Midbrain (tissue), 1 donor: ENCODE results near the gene CD96.

Experiments used
- DNase-seq: peaks from one replicate; lab custom pipeline; 2025; lab: John Stamatoyannopoulos, UW

The CD96 gene

DNA sequence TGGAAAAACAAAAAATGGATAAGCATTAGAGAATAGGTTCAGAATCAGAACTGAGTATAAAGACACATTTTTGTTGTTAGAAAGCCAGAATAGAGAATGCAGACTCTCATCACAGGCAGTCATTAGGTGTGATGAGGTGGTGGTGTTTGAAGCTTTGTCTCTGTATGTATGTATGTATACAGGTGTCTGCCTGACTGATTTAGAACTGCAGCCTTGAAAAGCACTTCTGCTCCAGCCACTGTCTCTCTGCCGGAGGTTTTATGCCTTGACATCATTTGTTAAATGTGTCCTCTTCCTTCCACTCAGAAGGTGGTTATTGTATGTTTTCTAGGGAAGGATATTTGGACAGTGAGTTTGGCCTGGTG is 133.8 kb downstream of the CD96 start:
- DNase-seq: no peak

DNA sequence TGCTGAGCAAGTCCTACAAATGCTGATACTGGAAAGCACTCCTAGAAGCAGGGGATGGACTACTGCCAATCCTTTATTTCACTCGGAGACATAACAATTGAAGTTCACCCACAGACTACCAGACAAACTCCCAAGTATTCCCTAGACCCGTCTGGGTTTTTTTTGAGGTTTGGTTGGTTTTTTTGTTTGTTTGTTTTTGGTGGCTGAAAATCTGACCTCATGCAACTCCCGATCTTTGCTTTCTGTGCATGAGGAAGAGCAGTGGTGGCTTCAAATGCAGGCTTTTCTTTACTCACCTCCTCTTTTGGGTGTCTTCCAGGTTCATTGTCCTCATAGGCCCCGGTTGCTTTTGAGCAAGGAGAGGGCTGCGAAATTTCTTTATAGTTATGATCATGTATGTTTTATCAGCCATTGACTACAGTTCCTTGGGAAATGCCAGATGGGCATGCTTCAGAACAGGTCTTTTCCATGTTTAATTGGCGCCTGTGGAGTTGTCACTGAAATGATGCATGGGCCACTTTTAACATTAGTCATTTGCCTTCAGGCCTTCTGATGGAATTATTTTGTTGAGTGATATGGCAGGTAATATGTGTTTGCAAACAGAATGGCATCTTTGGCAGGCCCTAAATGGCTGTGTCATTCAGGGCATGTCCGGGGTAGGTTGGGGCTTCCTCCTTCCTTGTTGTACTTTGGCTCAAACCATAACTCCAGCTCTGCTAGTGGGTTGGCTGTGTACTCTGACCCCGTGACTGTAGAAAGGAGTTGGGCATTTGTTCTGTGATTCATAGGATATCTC is 134.4 kb downstream of the CD96 start:
- no peak for DNase-seq

DNA sequence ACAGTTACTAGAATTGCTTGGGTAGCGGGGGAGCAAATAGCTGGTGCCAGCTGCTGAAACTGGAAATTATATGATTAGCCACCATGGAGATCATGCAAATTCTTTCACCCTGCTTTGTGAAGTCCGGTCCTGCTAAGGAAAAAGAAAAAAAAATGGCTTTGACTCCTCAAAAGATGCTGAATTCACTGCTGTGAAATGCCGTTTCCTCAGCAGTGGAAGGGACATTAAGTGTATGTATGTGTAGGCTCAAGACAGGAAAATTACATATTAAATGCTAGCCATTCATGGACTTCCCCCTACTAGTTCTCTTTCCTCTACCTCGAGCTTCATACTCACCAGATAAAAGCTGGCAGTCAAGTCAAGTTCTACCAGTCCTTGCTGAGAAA is 135.0 kb downstream of the CD96 start:
- no peak for DNase-seq

DNA sequence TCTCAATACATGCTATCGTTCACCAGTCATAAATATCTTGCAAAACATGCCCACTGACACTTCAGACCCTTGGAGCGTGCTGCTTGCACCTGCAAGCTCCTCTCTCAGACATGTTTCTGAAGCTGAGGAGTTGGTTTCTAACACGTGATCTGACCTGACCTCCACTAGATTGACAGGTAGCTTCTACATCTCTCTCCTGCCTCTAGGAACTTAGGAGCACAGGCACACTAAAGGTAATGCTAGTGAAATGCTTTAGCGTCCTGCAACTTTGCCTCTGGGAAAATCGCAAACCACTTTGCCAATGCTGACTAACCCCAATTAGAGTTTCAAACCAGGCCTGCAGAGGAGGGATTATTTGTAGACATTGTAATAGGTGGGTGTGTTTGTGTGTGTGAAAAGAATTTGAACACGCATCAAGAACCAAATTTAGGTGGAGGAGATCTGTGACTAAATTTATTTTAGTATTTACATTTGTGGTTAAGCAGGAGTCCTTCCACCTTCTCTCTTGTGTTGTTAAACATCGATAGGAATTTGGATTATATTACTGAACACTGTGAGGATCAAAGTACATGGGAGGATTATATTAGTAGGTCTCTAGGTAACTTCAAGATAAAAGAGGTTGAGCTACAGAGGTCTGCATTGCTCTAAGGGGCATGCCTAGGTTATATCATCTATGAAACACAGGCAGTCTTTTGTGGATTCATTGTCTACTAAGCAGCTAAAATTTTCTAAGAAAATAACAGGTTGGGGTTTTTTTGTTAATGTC is 139.8 kb downstream of the CD96 start:
- DNase-seq: no peak

DNA sequence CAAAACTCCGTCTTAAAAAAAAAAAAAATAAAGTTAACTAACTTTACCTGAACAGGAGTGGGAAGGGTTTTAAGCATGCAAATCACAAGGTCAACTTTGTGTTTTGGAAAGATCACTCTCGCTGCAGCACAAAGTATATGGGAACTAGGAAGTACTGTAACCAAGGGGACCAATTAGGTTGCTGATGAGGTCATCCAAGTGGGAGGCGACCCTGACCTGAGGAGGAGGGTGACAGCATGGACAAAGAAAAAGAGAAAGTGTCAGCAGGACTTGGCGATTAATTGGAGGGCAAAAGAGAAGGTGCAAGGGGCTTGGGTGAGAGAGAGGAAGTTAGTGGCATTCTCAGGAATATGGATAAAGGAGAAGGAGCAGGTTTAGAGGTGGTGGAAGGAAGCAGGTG is 142.6 kb downstream of the CD96 start:
- DNase-seq: no peak

DNA sequence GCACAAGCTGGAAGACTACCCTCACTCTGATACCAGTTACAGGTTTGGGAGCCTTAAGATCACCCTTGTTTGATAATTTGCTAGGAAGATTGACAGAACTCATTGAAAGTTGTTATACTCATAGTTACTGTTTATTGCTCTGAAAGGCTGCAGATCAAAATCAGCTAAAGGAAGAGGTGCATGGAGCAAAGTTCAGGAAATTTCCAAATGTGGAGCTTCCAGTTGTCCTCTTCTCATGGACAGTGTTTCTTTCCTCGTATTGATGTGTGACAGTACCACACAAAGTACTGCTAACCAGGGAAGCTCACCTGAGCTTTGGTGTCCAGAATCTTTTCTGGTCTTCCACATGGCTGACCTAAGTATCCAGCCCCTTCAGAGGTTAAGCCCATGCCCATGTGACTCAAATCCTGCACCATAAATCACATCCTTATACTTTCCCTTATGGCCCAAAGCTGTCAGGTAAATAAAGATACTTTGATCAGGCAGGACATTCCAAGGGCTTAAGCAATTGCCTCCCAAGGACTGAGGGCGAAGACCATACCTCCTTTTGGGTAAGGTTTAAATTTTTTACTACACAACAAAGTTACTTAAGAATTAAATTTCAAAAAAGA is 146.3 kb downstream of the CD96 start:
- no peak for DNase-seq

DNA sequence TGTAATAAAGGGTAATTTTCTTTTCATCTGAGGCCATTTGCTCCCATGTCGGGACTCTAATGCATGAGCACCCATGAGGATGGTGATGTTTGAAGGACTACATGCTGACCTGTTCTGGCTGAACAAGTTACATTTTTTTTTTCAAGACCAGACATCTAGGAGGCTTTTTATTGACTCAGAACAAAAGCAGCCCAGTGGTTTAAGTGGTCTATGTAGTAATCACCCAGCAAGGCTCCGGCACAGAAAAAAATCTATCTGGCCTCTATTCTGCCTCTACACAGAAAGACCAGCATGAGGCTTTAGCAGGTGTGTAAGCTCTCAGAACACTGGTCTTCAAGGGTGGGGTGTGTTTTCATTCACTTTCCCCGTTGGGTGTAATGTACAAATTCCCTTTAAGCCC is 148.2 kb downstream of the CD96 start:
- DNase-seq: no peak

DNA sequence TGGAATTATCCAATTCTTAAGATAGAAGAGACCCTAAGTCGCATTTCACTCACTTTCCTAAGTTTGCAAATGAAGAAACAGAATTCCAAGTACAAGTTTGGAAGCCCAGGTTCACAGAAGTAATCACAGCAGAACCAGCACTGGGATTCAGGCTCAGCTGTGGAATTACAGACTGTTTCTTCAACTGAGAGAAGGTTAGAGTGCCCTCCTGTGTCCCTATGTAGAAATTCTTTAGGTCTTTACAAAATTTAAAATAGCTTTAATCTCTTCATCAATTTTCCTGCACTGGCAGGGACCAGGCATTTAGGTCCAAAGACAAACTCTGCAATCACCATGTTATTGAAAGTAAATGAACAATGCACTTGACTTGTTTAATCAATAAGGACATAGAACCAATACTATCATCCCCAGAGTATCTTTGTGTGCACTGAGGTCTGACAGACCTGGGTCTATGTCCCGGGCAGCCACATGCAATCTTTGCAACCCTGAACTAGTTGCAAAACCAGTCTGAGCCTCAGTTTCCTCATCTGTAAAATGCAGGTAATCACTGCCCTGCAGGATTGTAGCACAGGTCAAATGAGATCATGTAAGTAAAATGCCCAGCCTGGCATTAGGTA is 149.4 kb downstream of the CD96 start:
- peak; percentile 15 for DNase-seq

DNA sequence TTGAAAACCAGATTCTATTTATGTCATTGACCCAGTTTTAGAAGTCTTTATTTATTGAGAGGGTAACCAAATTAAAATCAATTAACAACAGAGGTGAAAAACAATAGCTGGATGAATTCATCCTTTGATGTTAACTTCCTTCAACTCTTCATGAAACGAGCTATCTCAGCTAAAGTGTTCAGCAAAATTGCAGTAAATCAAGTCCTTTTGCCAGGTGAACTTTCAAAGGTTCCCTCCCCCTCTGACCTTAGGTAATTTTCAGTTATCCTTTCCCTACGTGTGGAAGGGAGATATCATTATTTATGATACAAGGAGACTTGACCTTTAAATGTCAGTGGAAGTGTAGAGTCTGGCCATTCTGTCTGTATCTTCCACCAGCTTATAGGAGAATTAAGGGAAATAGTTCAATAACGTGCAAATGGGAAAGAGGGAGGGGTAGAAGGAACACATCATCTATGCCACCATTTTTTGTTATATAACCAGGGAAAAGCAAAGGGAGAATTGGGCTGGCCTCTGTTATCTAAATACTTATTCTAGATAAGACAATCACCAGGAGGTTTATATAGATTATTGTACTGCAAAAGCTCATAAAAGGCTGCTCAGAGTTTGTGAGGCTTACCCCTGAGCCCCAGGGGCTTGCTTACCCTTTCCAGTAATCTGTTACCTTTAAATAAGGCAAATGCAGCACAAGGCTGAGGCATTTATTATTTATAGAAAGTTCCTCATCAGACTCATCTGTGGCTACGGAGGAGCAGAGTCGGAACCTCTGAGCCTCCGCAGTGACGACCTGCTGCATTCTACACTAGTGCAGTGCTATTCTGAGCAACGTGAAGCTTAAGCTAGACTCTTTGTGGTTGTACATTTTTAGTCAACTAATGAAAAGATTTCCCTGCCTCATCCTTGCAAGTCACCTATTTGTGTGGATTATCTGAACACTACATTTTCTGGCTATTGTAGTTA is 150.9 kb downstream of the CD96 start:
- no peak for DNase-seq

DNA sequence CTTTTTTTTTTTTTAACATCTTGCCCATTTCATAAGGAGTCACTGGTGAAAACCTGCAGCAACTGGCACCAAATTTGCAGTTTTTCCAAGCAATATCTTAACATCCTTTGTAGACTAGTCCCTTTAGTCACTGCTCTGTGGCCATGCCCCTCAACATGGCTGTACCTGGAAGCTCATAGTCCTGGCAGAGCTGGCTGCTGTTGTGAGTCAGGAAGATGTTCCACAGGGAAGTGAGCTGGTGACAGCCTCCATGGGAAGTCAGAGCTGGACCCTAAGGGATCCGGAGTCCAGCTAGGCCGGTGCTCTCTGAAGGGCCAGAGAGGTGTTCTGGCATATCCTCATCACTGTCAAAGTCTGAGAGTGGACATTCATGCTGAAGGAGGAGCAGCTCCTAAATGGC is 152.5 kb downstream of the CD96 start:
- no peak for DNase-seq

DNA sequence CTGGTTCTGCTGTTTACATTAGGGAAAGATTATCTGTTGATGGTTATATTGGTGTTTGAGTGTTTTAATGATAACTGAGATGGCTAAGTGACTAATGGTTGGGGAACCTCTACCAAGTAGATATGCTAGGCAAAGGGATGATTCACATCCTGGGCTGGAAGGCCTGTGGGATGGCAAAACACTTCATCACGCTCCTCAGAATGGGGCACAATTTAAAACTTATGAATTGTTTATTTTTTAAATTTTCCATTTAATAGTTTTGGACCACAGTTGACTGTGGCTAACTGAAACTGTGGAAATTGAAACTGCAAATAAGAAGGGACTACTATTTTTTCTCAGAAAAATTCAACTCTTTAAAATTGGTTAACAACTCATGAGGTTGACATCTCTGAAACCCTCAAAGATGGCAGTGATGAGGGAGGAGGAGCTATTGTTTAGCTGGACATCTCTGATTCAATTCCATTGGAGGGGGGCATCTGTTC is 153.7 kb downstream of the CD96 start:
- no peak for DNase-seq

DNA sequence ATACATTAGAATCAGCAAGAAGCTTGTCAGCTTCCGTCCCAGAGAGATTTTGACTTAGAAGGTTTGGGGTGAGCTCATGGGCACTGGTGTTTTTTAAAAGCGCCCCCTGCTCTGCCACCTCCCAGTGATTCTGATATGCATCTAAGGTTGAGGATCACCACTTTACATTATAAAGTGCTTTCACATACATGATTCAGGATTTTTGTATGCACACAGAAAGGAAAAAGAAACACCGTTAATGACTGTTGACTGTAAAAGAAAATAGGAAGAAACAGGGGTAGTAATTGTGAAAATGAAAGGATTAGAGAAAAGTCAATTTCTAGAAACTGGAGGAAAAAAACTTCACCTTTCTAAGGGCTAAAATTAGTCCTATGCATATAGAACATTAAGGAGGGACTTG is 158.1 kb downstream of the CD96 start:
- DNase-seq: no peak

DNA sequence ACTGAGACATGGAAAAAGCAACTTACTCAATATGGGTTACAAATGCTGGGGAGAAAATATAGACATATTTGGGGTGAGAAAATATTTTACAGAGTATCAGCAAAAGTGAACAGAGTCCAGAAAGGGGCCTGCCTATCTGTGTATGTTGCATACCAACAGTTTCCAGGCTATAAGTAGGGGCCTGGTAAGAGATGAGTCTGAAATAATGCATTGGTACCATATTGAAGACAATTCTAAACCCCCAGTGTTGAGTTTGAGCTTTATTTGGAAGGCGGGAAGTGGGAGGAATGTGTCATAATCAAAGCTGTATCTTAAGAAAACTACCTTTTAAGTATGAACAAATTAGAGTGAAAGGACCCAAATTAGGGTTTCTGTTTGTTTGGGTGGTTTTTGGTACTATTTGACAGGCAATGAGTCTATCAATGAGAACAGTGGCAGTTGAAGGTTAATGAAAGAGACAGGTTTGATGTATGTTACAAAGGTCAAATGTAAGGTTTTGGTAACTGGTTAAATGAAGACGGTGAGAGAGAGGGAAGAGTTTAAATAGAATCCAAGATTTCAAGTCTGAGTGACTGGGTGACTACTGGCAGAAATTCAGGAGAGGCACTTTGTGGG is 159.4 kb downstream of the CD96 start:
- DNase-seq: no peak
